Testis (tissue), 2 donors: ENCODE results near the gene SLC4A9.

Experiments
- CTCF ChIP-seq, 3 experiments: fragments of 450-650 bp in 2 of 3; fragments of 200-600 bp in 1 of 3; sonication (generic) in 1 of 3; IDR thresholded peaks; one replicate each; pipeline ENCODE4 v1.5.1; 2016 to 2019; ENCODE audit warnings: antibody characterized with exemption in 3 of 3, mild to moderate bottlenecking in 2 of 3, moderate library complexity in 1 of 3
- POLR2A ChIP-seq: fragments of 450-650 bp; IDR thresholded peaks from one replicate; pipeline ENCODE4 v1.6.1; 2017; ENCODE audit warnings: antibody characterized with exemption, mild to moderate bottlenecking, moderate library complexity

- TF ChIP-seq CTCF (IDR thresholded peaks at IDR 0.05) (no peak), POLR2A (no peak)
Measured at GRCh38 chr5:140360681-140361479, 886 bp downstream of the SLC4A9 start.
